ENCODE data around the gene SORL1. TPM values are rescaled to one million over a fixed set of nuclear protein-coding genes. Genes with fewer than 3 reads are reported as not detected.

Gene SORL1
- total and polyA plus RNA-seq, 2 of the 13 experiments (the other 11 are each of a cell fraction or from before 2014, with no cell fraction given): 21.3 to 148 TPM

DNA sequence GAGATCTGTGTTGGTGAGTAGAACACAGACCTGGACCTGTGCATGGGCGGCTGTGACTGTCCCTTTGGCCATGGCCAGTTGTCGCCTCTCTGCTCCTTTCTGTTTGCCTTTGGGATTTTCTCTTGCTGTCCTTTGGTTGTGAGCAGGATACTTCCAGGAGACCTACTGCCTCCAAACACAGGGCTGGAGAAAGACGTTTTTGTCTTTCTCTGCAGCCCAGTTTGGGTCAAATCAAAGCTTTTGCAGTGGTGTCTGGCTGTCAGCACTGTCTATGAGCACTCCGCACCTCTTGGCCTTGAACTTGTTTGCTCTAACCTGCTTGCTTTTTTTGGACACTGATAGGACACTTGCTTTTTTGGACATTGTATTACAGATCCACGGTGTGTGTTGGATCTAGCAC is 109.6 kb downstream of the SORL1 start (continued):
- TF ChIP-seq, protein P1, sequence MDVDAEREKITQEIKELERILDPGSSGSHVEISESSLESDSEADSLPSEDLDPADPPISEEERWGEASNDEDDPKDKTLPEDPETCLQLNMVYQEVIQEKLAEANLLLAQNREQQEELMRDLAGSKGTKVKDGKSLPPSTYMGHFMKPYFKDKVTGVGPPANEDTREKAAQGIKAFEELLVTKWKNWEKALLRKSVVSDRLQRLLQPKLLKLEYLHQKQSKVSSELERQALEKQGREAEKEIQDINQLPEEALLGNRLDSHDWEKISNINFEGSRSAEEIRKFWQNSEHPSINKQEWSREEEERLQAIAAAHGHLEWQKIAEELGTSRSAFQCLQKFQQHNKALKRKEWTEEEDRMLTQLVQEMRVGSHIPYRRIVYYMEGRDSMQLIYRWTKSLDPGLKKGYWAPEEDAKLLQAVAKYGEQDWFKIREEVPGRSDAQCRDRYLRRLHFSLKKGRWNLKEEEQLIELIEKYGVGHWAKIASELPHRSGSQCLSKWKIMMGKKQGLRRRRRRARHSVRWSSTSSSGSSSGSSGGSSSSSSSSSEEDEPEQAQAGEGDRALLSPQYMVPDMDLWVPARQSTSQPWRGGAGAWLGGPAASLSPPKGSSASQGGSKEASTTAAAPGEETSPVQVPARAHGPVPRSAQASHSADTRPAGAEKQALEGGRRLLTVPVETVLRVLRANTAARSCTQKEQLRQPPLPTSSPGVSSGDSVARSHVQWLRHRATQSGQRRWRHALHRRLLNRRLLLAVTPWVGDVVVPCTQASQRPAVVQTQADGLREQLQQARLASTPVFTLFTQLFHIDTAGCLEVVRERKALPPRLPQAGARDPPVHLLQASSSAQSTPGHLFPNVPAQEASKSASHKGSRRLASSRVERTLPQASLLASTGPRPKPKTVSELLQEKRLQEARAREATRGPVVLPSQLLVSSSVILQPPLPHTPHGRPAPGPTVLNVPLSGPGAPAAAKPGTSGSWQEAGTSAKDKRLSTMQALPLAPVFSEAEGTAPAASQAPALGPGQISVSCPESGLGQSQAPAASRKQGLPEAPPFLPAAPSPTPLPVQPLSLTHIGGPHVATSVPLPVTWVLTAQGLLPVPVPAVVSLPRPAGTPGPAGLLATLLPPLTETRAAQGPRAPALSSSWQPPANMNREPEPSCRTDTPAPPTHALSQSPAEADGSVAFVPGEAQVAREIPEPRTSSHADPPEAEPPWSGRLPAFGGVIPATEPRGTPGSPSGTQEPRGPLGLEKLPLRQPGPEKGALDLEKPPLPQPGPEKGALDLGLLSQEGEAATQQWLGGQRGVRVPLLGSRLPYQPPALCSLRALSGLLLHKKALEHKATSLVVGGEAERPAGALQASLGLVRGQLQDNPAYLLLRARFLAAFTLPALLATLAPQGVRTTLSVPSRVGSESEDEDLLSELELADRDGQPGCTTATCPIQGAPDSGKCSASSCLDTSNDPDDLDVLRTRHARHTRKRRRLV (CRISPR knock-in tag; IDR thresholded peaks at IDR 0.05): no peak
- TF ChIP-seq ZNF616 (CRISPR knock-in tag; IDR thresholded peaks at IDR 0.05; ENCODE audit: low read depth): no peak
- TF ChIP-seq NPAS2 (CRISPR knock-in tag; IDR thresholded peaks at IDR 0.05; ENCODE audit: borderline replicate concordance): no peak
- peak; percentile 32; the same call in 1 of the 2 replicates for TF ChIP-seq CREM (IDR thresholded peaks at IDR 0.05)
- no peak for TF ChIP-seq CREM (CRISPR knock-in tag; IDR thresholded peaks at IDR 0.05)
- no peak for TF ChIP-seq MTA1 (CRISPR knock-in tag; IDR thresholded peaks at IDR 0.05; ENCODE audit: borderline replicate concordance)
- no peak for TF ChIP-seq ZBTB8A (CRISPR knock-in tag; IDR thresholded peaks at IDR 0.05; ENCODE audit: borderline replicate concordance, low read depth)
- TF ChIP-seq NBN (conservative IDR thresholded peaks at IDR 0.05): no peak
- TF ChIP-seq ZNF891 (CRISPR knock-in tag; IDR thresholded peaks at IDR 0.05): no peak
- no peak for TF ChIP-seq POLR2A (IDR thresholded peaks at IDR 0.05; ENCODE audit: insufficient read depth in 1 of 2, low read depth in 2 of 2, low read length in 2 of 2)
- TF ChIP-seq ZNF354B (CRISPR knock-in tag; IDR thresholded peaks at IDR 0.05): no peak
- no peak for TF ChIP-seq ZNF660 (CRISPR knock-in tag; IDR thresholded peaks at IDR 0.05; ENCODE audit: borderline replicate concordance, low read depth)
- TF ChIP-seq SALL1 (CRISPR knock-in tag; IDR thresholded peaks at IDR 0.05): peak; percentile 47
- TF ChIP-seq ZFP62 (CRISPR knock-in tag; IDR thresholded peaks at IDR 0.05): no peak
- TF ChIP-seq ZNF326 (CRISPR knock-in tag; IDR thresholded peaks at IDR 0.05; ENCODE audit: borderline replicate concordance): no peak
- 0 out of 2 replicates have a peak, but pooled peaks have one; percentile 42 for TF ChIP-seq ZNF263 (CRISPR knock-in tag; IDR thresholded peaks at IDR 0.05)
- no peak for TF ChIP-seq ZZZ3 (CRISPR knock-in tag; IDR thresholded peaks at IDR 0.05; ENCODE audit: borderline replicate concordance)
- no peak for TF ChIP-seq DR1 (CRISPR knock-in tag; IDR thresholded peaks at IDR 0.05)
- TF ChIP-seq, protein P2, sequence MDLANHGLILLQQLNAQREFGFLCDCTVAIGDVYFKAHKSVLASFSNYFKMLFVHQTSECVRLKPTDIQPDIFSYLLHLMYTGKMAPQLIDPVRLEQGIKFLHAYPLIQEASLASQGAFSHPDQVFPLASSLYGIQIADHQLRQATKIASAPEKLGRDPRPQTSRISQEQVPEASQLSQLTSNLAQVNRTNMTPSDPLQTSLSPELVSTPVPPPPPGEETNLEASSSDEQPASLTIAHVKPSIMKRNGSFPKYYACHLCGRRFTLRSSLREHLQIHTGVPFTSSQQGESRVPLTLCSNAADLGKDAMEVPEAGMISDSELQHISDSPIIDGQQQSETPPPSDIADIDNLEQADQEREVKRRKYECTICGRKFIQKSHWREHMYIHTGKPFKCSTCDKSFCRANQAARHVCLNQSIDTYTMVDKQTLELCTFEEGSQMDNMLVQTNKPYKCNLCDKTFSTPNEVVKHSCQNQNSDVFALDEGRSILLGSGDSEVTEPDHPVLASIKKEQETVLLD (CRISPR knock-in tag; IDR thresholded peaks at IDR 0.05; ENCODE audit: low read depth): no peak
- no peak for TF ChIP-seq ZNF331 (CRISPR knock-in tag; IDR thresholded peaks at IDR 0.05)
- no peak for TF ChIP-seq ZFAT (CRISPR knock-in tag; conservative IDR thresholded peaks at IDR 0.05)

Data from HepG2 (cell line).